HG02981 (cell line): ENCODE measurements around the gene RPL22.

Experiments used
- ATAC-seq: cut with Tn5 transposase; IDR thresholded peaks from one replicate; pipeline ENCODE4 v1.9.1; 2021; ENCODE audit warnings: mild to moderate bottlenecking, moderate library complexity; ENCODE audit not compliant: unreplicated experiment

Gene RPL22

DNA sequence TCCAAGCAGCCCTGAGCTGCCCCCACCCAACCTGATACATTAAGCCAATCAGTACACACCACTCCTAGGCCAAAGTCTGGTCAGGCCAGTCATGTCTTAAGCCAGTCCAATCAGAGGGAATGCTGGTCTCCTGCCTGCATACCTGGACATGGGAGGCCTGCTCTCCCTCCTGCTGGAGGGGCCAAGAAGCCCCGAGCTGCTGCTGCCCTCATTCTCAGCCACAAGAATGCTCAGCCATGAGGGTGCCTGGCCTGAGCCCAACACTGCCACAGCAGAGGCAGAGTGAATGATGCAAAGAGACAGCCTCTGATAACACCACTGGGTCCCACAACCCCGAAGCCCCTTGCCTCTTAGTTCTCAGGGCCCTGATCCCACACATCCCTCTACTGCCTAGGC lies 42.3 kb downstream of the RPL22 start:
- no peak for ATAC-seq

DNA sequence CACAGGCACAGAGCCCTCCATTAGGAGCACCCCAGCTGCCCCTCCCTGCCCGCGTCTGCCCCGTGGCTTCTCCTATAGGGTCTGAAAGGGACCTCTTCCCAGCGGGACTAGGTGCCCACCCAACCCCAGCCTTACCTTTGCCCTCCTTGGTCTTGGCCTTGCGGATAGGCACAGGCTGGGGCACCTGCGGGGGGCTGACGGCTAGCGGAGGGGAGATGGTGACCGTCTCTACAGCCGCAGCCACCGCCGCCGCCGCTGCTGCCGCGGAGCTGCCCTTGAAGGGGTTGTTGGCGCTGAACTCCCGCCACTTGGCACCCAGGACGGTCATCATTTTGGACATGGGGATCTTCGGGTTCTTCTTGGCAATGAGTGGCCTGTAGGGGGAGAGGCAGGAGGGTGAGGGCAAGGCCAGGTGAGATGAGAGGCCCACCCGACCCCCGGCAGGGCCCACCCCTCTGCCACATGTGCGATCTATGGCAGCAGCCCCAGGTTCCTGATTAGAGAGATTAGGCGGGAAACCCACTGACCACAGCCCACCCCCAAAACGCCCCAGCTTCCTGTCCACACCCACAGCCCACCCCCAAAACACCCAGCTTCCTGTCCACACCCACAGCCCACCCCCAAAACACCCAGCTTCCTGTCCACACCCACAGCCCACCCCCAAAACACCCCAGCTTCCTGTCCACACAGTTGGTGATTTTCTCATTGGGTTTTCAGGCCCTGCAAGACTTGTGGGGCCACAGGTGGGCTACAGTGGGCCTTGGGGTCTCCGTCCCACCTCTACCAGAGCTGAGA lies 44.7 kb downstream of the RPL22 start:
- ATAC-seq, result no peak

DNA sequence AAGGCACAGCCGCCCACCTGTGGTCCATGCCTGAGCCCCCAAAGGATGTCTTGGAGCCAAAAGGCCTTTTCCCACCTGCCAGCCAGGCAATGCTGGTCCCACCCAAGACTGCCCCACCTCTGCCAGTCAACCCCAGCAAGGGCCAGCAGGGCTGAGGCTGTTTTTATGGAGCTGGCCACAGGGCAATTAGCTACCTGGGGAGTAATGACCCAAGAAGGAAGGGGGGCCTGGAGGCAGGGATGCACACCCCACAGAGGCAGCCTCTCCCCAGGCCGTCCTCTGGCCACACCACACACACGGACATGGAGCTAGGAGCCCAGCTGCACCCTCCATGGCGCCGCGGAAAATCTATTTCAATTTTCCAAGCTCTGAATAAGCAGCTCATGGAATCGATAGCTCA lies 46.5 kb downstream of the RPL22 start:
- no peak for ATAC-seq

DNA sequence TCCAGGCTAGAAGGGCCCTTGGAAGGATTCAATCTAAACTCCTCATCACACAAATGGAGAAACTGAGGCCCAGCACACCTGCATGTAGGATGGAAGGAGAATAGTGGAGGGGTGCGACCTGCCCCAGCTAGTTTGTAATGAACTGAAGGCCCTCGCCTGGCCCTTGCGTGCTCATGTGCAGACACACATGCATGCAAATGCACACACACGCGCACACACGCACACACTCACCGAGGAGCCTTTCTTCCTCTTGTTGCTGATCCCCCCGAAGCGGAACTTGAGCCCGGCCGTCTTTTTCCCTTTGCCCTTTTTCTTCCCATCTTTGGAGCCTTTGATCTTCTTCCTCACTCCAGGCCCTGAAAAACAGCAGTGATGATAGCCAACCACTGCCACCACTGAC lies 47.2 kb downstream of the RPL22 start:
- no peak for ATAC-seq

DNA sequence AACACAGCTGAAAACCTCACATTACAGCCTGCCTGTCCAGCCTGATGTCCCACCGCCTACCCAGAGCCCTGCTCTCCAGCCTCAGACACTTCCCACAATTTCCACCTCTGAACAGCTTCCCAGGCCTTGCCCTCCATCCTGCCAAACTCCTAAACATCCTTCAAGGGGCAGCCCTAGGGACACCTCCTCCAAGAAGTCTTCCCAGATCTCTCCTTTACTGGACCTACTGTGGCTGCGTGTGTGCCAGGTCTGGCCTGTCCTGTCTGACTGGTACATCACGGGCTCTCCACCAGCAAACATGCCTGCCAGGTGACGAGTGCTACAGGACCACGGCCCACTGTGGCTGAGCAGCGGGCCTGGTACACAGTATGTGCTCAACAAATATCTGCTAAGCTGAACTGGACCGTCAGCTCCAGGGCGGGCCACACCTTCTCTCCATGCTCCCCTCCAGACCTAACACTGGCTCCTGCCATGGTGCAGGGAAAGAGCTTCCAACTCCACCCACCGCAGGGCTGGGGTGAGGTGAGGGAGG lies 48.0 kb downstream of the RPL22 start:
- ATAC-seq, result no peak

DNA sequence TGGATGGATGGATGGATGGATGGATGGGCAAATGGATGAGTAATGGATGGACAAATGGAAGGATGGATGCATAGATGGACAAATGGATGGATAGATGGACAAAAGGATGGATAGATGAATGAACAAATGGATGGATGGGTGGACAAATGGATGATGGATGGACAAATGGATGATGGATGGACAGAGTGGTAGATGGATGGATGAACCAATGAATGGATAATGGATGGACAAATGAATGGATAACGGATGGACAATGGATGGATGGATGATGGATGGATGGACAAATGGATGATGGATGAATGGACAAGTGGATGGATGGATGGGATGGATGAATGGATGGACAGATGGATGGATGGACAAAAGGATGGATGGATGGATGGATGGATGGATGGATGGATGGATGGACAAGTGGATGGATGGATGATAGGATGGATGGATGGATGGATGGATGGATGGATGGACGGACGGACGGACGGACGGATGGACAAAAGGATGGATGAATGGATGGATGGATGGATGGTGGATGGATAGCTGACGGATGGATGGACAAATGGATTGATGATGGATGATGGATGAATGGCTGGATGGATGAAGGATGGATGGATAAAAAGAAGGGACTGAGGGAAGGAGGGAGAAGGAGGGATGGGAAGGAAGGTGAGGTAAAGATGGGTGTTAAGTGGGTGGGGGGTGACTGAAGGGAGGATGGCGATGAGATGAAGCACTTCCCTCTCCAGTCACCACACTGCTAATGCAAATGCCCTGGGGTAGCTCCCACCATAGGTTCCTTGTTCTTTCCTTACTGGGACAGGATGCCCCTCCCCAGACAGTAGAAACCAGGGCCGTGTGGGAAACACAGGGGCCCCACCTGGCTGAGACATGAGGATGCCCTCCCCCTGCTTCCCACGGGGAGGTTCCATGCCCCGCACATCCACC lies 49.1 kb downstream of the RPL22 start:
- no peak for ATAC-seq

DNA sequence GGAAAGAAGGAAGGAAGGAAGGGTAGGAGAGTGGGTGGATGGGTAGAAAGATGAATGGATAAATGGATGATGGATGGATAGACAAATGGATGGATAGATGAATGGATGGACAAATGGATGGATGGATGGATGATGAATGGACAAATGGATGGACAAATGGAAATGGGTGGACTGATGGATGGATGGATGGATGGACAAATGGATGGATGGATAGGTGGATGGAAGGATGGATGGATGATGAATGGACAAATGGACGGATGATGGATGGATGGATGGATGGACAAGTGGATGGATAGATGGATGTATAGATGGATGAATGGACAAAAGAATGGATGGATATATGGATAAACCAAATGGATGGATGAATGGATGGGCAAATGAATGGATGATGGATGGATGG lies 49.8 kb downstream of the RPL22 start:
- ATAC-seq, result no peak

DNA sequence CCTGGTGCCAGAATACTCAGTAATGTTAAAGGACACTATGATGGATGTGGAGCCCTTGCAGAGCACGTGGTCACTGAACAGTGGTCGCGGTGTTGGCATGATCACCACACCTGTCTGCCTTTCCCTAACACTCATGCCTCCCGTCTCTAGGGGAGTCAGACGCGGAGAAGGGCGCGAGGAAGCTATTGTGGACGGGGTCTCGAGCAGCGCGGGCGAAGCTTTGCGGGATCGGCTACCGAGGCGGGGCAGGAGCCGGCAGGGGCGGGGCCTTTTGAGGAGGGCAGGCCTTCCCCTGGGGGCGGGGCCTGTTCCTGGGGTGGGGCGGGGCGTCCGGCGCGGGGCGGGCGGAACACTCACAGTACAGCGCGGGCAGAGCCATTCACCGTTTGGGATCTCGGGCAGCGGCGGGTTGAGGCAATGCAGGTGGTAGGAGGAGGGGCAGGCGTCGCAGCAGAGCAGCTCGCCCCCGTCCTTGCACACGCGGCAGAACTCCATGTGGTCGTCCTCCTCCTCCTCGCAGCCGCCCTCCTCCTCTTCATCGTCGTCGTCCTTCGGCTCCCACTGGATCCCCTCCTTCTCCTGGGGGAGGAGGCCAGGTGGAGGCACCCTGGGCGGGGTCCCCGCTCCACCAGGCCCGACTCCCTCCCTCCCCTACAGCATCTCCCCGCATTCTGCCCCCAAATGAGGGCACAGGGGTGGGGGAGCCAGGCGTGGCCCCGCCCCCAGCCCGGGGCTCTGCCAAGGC lies 50.7 kb downstream of the RPL22 start:
- ATAC-seq, result no peak

DNA sequence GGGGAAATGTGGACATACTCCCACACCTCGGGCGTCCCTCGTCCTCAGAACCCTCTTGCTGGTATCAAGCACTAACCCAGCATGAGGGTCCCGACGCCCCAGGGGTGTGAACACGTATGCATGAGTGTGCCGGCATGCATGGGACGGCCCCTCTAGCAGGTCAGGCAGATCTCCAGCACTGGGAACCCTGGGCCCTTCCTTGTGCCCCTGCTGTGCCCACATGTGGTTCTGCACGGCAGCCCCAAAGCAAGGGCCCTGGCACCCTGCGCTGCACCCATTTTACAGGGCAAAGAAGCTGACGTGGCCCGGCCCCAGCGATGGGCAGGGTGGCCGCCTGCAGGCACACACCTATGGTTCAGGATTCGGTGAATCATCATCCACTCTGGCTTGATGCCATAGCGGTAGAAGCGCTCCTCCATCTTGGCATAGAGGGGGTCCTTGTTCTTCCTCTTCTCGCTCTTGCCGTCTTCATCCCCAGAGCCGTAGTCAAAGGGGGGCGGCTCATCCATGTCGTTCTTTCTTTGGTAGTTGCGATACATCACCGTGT lies 53.5 kb downstream of the RPL22 start:
- no peak for ATAC-seq

DNA sequence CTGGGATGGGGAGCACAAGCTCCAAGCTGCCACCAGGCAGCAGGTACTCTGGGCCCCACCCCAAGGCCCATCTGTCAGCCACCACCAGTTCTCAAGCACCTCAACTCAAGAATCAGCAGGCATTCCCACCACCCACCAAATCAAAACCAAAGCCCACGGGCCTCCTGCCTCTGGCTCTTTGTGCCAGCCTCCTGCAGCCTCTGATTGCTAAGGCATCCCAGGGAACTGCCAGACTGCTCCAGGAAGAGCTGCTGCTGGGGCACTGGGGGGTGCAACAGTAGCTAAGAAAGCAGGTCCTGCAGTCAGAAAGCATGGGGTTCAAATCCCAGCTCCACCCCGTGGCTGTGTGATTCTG lies 54.0 kb downstream of the RPL22 start:
- ATAC-seq, result no peak

DNA sequence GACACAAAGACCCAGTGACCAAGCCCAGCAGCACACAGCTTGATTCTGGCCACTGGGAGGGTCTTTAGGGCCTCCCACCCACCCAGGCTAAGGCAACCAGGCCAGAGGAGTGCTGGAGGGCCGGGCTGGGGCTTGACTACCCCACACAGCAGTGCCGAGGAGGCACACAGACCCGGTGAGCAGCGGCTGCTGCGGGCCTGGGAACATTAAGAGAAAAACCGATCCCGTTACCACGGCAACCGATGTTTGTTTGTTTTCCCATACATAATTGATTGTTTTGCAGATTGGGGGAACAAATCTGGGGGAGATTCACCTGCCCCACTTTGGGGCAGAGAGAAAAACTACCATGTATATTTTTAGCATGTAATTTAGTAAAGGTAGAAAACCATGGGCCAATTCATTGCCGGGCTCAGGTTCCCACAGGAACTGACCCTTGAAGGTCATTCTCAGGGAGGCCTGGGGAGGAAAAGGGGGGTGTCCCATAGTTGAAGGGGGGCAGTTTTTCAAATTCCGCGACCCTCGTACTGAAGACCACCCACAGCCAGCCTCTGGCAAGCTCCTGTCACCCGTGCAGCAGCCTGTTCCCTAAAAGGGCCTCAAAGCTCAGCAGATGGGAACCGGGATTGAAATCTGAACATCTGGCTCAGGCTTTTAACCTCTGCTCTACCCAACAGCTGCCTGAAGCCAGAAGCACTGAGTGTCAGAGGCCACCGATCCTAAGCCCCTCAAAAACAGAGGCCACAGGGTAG lies 54.6 kb downstream of the RPL22 start:
- no peak for ATAC-seq

DNA sequence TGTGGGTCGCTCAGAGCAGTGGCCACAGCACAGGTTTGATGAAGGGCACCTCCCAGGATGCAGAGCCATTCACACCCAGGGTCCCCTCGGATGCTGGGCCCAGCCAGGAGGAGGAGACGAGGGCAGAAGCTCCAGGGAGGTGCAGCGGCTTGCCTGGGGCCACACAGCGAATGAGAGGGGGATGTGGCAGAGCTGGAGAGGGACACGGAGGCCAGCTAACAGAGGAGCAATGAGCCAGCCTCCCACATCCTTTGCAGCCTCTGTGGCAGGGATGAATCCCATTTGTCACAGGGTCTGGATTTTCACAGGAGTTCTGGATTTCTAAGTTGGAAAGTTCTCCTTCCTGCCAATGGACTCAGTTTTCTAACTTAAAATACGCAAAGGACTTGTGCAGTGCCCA lies 55.2 kb downstream of the RPL22 start:
- ATAC-seq, result no peak

DNA sequence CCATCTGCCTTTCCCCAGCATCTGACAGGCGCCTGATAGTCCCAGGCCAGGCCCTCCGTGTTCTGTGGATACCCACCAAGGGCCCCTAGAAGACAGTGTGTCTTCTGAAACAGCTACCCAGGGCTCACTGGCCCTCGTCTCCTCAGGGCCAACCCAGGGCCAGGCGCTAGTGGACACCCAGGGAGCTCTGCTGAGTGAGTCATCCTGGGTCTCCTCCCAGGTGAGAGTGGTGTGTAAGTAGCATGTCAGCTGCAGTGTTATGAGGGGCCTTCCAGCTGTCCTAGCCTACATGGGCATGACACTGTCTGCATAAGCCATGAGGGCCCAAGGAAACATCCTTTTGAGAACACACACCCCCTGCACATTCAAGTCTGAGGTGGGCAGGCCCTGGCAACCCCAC lies 56.0 kb downstream of the RPL22 start:
- ATAC-seq, result no peak

DNA sequence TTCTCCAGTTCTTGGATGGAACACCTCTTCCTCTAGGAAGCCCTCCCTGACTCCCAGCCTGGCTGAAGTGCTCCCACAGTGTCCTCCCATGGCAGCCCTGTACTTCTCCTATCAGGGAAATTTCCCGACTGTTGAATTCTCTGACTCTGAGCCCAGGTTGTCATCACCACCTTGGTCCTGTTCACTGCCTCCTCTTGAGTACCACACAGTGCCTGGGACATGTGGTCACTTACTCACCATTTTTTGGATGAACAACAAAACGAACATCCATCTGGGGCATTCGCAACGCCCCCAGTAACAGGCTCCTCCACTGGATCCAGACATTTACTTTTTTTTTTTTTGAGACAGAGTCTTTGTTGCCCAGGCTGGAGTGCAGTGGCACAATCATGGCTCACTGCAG lies 56.7 kb downstream of the RPL22 start:
- no peak for ATAC-seq

DNA sequence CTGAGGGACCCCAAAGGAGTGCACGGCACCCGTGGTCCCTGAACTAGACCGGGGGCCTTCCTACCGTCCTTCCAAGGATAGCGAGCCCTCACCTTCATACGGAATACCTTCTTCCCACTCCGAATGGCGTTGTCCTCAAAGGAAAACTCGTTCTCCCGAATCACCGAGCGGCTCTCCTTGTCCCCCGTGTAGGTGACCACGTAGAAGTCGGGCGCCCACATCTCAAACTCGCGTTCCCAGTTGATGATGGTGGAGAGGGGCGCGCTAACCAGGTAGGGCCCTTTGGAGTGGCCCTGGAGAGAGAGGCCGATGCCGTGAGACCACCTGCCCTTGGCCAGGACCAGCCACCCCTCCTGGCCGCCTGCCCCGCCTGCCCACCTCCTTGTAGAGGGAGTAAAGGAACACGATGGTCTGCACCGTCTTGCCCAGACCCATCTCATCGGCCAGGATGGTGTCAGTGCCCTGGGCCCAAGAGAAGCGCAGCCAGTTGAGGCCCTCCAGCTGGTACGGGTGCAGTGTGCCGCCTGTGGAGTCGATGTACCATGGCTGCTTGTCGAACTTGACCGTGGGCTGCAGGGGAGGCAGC lies 57.3 kb downstream of the RPL22 start:
- no peak for ATAC-seq

DNA sequence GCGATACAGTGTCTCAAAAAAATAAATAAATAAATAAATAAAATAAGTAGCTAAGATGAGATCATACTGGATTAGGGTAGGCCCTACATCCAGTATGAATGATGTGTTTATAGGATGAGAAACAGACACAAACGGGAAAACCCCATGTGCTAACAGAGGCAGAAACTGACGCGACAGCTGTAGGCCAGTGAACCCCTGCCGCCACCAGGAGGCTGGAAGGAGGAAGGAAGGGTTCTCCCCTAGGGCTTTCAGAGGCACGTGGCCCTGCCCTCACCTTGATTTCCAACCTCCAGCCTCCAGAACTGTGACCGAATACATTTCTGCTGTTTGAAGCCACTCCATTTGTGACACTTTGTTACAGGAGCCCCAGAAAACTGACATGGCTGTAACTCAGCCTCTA lies 57.8 kb downstream of the RPL22 start:
- ATAC-seq, result no peak

DNA sequence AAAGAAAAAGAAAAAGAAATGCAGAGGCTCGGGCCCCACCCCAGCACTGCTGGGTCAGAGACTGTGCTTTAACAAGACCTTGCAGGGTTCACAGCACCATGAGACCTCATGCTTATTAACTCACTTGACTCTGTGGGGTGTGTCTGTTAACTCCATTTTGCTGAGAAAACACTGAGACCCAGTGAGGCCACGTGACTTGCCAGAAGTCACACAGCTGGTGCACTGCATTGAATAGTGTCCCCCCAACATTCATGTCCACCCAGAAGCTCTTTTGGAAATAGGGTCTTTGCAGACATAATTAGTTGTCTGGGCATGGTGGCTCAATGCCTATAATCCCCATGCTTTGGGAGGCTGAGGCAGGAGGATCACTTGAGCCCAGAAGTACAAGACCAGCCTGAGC lies 59.0 kb downstream of the RPL22 start:
- ATAC-seq, result no peak

DNA sequence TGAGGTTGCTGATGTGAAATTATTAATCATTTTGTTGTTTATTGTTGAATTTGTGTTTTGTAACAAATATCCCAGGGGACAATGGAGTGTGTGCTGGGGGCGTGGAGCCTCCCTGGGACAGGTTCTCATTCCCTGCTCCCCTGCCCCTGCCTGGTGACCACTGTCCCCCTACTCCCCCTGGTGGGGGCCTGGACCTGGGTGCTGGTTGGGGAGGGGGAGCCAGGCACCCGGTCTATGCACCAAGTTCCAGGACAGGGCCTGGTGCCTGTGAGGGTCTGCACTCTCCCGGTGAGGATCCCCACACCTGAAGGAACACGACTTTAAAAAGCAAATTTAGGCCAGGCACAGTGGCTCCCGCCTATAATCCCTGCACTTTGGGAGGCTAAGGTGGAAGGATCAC lies 61.6 kb downstream of the RPL22 start:
- no peak for ATAC-seq

DNA sequence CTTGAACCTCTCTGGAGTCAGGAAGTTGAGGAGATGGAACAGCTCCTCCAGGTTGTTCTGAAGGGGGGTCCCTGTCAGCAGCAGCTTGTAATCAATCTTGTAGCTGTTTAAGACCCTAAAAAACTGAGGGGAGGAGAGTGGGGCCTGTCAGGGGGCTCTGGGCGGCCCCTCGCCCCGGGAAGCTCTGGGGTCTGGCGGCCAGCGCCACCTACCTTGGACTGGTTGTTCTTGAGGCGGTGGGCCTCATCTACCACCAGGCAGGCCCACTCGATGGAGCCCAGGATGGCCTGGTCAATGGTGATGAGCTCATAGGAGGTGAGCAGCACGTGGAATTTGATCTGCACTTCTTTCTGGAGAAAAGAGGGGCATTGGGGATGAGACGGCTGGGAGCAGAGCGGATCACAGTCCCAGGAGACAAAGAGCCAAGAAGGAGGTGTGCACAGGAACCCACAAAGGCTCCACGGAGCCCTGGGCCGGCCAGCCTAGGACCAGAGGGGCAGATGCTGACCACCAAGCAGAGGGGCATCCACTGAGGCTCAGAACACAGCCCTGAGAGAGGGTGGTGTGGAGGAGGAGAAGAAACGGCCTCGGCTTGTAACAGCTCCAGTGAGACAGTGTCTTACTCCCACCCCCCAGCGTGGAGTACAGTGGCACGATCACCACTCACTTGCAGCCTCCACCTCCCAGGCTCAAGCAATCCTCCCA lies 62.7 kb downstream of the RPL22 start:
- no peak for ATAC-seq
